Stimulated activated naive CD8-positive, alpha-beta T cell treated with anti-CD3 and anti-CD28 coated beads, Interleukin-15, Interleukin-2, amounts not matched to agents 100 ng/mL and 50 ng/mL, for 24 hours (primary cell): ENCODE data around the gene PSPH.
"Not testable (repeated sequence)": the region's sequence is repeated elsewhere in the genome, so short reads cannot be mapped to it uniquely, and the experiment has no call there.

Experiments used
- H3K27ac Mint-ChIP-seq: one replicate; pipeline ENCODE4 v1.8.0; 2021; ENCODE audit warnings: mild to moderate bottlenecking, mixed read lengths
- H3K27me3 Mint-ChIP-seq: one replicate; pipeline ENCODE4 v1.8.0; 2021; ENCODE audit warnings: mixed read lengths
- H3K36me3 Mint-ChIP-seq: one replicate; pipeline ENCODE4 v1.8.0; 2021; ENCODE audit warnings: low read depth, mixed read lengths
- H3K4me1 Mint-ChIP-seq: one replicate; pipeline ENCODE4 v1.8.0; 2021; ENCODE audit warnings: low read depth, mixed read lengths
- H3K4me3 Mint-ChIP-seq: one replicate; pipeline ENCODE4 v1.8.0; 2021; ENCODE audit warnings: mild to moderate bottlenecking, mixed read lengths
- H3K9me3 Mint-ChIP-seq: one replicate; pipeline ENCODE4 v1.8.0; 2021; ENCODE audit warnings: mixed read lengths

The PSPH gene

GRCh38 chr7:56051339-56052191 lies at the start of gene PSPH, which contains the start of gene CCT6A:
TSS of gene PSPH (minus strand) at chr7:56051444. CDS start at chr7:56021212, 30,232 bp downstream.
TSS of gene CCT6A (plus strand) at chr7:56051765. CDS start at chr7:56051849, 84 bp downstream.
- peaks cover 47% of the 10 kb centered on the region for H3K4me1 Mint-ChIP-seq
- H3K27me3 Mint-ChIP-seq = no peaks in the 10 kb centered on the region
- H3K27ac Mint-ChIP-seq = peak within 1 kb of the TSS; percentile 100
- H3K36me3 Mint-ChIP-seq = peaks cover 61% of the 10 kb centered on the region
- H3K9me3 Mint-ChIP-seq = no peaks in the 10 kb centered on the region
- H3K4me3 Mint-ChIP-seq = peak within 1 kb of the TSS; percentile 100

- Mint-ChIP-seq H3K27me3 (no peaks in the 10 kb centered on the region), H3K4me1 (peaks cover 11% of the 10 kb centered on the region), H3K4me3 (no peak overlapping the region), H3K27ac (no peak overlapping the region), H3K36me3 (peaks cover 43% of the 10 kb centered on the region), H3K9me3 (no peaks in the 10 kb centered on the region)
Observed at GRCh38 chr7:56099653-56100052, 48.4 kb upstream of the PSPH start.

- not testable (repeated sequence) for H3K9me3 Mint-ChIP-seq, H3K4me3 Mint-ChIP-seq, H3K4me1 Mint-ChIP-seq, H3K27me3 Mint-ChIP-seq, H3K27ac Mint-ChIP-seq
- peaks cover 38% of the 10 kb centered on the region for H3K36me3 Mint-ChIP-seq
Observed at GRCh38 chr7:56098187-56099008, 47.2 kb upstream of the PSPH start.

GRCh38 chr7:56097700-56098099 lies 46.5 kb upstream of the PSPH start:
- Mint-ChIP-seq H3K36me3 (peaks cover 33% of the 10 kb centered on the region), H3K27ac (no peak overlapping the region), H3K9me3 (no peaks in the 10 kb centered on the region), H3K4me1 (peaks cover 3% of the 10 kb centered on the region), H3K27me3 (no peaks in the 10 kb centered on the region), H3K4me3 (no peak overlapping the region)

GRCh38 chr7:56092789-56093531 lies 41.7 kb upstream of the PSPH start, which contains the start of gene PHKG1:
TSS of gene PHKG1 (minus strand) at chr7:56092952. CDS start at chr7:56088941, 4,011 bp downstream.
- Mint-ChIP-seq H3K9me3 (no peaks in the 10 kb centered on the region), H3K4me1 (no peaks in the 10 kb centered on the region), H3K36me3 (peaks cover 11% of the 10 kb centered on the region), H3K27me3 (no peaks in the 10 kb centered on the region), H3K27ac (no peak within 1 kb of the TSS), H3K4me3 (no peak within 1 kb of the TSS)

GRCh38 chr7:56092388-56092787 lies 41.1 kb upstream of the PSPH start:
- H3K27ac Mint-ChIP-seq, H3K27me3 Mint-ChIP-seq, H3K36me3 Mint-ChIP-seq, H3K4me3 Mint-ChIP-seq, H3K9me3 Mint-ChIP-seq, H3K4me1 Mint-ChIP-seq: not testable (repeated sequence)

GRCh38 chr7:56091591-56091990 lies 40.3 kb upstream of the PSPH start:
- H3K4me1 Mint-ChIP-seq = no peaks in the 10 kb centered on the region
- peaks cover 7% of the 10 kb centered on the region for H3K36me3 Mint-ChIP-seq
- H3K27me3 Mint-ChIP-seq = no peaks in the 10 kb centered on the region
- no peak overlapping the region for H3K27ac Mint-ChIP-seq
- H3K4me3 Mint-ChIP-seq = no peak overlapping the region
- no peaks in the 10 kb centered on the region for H3K9me3 Mint-ChIP-seq

- Mint-ChIP-seq H3K36me3 (peaks cover 14% of the 10 kb centered on the region), H3K4me1 (no peaks in the 10 kb centered on the region), H3K27ac (no peak overlapping the region), H3K27me3 (no peaks in the 10 kb centered on the region), H3K4me3 (no peak overlapping the region), H3K9me3 (no peaks in the 10 kb centered on the region)
Observed at GRCh38 chr7:56087445-56087844, 36.2 kb upstream of the PSPH start.

GRCh38 chr7:56086761-56087160 lies 35.5 kb upstream of the PSPH start:
- Mint-ChIP-seq H3K27ac (no peak overlapping the region), H3K4me3 (no peak overlapping the region), H3K9me3 (no peaks in the 10 kb centered on the region), H3K36me3 (peaks cover 19% of the 10 kb centered on the region), H3K27me3 (no peaks in the 10 kb centered on the region), H3K4me1 (no peaks in the 10 kb centered on the region)

- Mint-ChIP-seq H3K4me1 (no peaks in the 10 kb centered on the region), H3K27ac (no peak overlapping the region), H3K27me3 (no peaks in the 10 kb centered on the region), H3K4me3 (no peak overlapping the region), H3K36me3 (peaks cover 29% of the 10 kb centered on the region), H3K9me3 (no peaks in the 10 kb centered on the region)
Observed at GRCh38 chr7:56083150-56083785, 32.0 kb upstream of the PSPH start.

GRCh38 chr7:56081626-56082340 lies 30.5 kb upstream of the PSPH start:
- no peaks in the 10 kb centered on the region for H3K4me1 Mint-ChIP-seq

GRCh38 chr7:56080726-56081435 lies 29.6 kb upstream of the PSPH start:
- not testable (repeated sequence) for H3K9me3 Mint-ChIP-seq, H3K4me1 Mint-ChIP-seq, H3K27me3 Mint-ChIP-seq, H3K27ac Mint-ChIP-seq, H3K4me3 Mint-ChIP-seq
- peaks cover 27% of the 10 kb centered on the region for H3K36me3 Mint-ChIP-seq

More at GRCh38 chr7:56081626-56082340, 30.5 kb upstream of the PSPH start:
- no peak overlapping the region for H3K4me3 Mint-ChIP-seq
- H3K27ac Mint-ChIP-seq = no peak overlapping the region
- H3K36me3 Mint-ChIP-seq = peaks cover 30% of the 10 kb centered on the region
- H3K9me3 Mint-ChIP-seq = no peaks in the 10 kb centered on the region
- H3K27me3 Mint-ChIP-seq = no peaks in the 10 kb centered on the region

GRCh38 chr7:56079450-56080185 lies 28.4 kb upstream of the PSPH start:
- Mint-ChIP-seq H3K4me1 (no peaks in the 10 kb centered on the region), H3K9me3 (no peaks in the 10 kb centered on the region), H3K4me3 (no peak overlapping the region), H3K27me3 (no peaks in the 10 kb centered on the region), H3K36me3 (peaks cover 30% of the 10 kb centered on the region), H3K27ac (no peak overlapping the region)
